ENCODE results near the gene CPS1.

Gene CPS1

GRCh38 chr2:210592726-210593125 lies 36.3 kb downstream of the CPS1 start:
- TF ChIP-seq POLR2AphosphoS5 (IDR thresholded peaks at IDR 0.05; ENCODE audit: low read depth, low read length) (no peak), FOXP2 (optimal IDR thresholded peaks at IDR 0.05; ENCODE audit: borderline replicate concordance, extremely low read depth, extremely low read length, insufficient read depth) (no peak), REST (IDR thresholded peaks at IDR 0.05; ENCODE audit: insufficient read depth in 1 of 2, low read depth in 2 of 2, low read length in 2 of 2) (no peak), TAF1 (IDR thresholded peaks at IDR 0.05; ENCODE audit: borderline replicate concordance, insufficient read depth, low read length) (no peak)

- TF ChIP-seq SIN3A (IDR thresholded peaks at IDR 0.05; ENCODE audit: borderline replicate concordance, insufficient read depth, low read length) (no peak), FOXP2 (optimal IDR thresholded peaks at IDR 0.05; ENCODE audit: borderline replicate concordance, extremely low read depth, extremely low read length, insufficient read depth) (no peak), TAF1 (IDR thresholded peaks at IDR 0.05; ENCODE audit: borderline replicate concordance, insufficient read depth, low read length) (no peak), POLR2AphosphoS5 (IDR thresholded peaks at IDR 0.05; ENCODE audit: low read depth, low read length) (no peak), REST (IDR thresholded peaks at IDR 0.05; ENCODE audit: insufficient read depth in 1 of 2, low read depth in 2 of 2, low read length in 2 of 2) (no peak)
Measured at GRCh38 chr2:210593166-210593565, 36.8 kb downstream of the CPS1 start.

- no peak for TF ChIP-seq REST (IDR thresholded peaks at IDR 0.05; ENCODE audit: insufficient read depth in 1 of 2, low read depth in 2 of 2, low read length in 2 of 2)
- TF ChIP-seq SIN3A (IDR thresholded peaks at IDR 0.05; ENCODE audit: borderline replicate concordance, insufficient read depth, low read length): no peak
- no peak for TF ChIP-seq POLR2AphosphoS5 (IDR thresholded peaks at IDR 0.05; ENCODE audit: low read depth, low read length)
- no peak for TF ChIP-seq TAF1 (IDR thresholded peaks at IDR 0.05; ENCODE audit: borderline replicate concordance, insufficient read depth, low read length)
- TF ChIP-seq FOXP2 (optimal IDR thresholded peaks at IDR 0.05; ENCODE audit: borderline replicate concordance, extremely low read depth, extremely low read length, insufficient read depth): no peak
Measured at GRCh38 chr2:210598219-210598618, 41.8 kb downstream of the CPS1 start.

- TF ChIP-seq SIN3A (IDR thresholded peaks at IDR 0.05; ENCODE audit: borderline replicate concordance, insufficient read depth, low read length) (no peak), POLR2AphosphoS5 (IDR thresholded peaks at IDR 0.05; ENCODE audit: low read depth, low read length) (no peak), FOXP2 (optimal IDR thresholded peaks at IDR 0.05; ENCODE audit: borderline replicate concordance, extremely low read depth, extremely low read length, insufficient read depth) (no peak), REST (IDR thresholded peaks at IDR 0.05; ENCODE audit: insufficient read depth in 1 of 2, low read depth in 2 of 2, low read length in 2 of 2) (no peak), TAF1 (IDR thresholded peaks at IDR 0.05; ENCODE audit: borderline replicate concordance, insufficient read depth, low read length) (no peak)
Measured at GRCh38 chr2:210599476-210599875, 43.1 kb downstream of the CPS1 start.

GRCh38 chr2:210604666-210605065 lies 48.3 kb downstream of the CPS1 start:
- no peak for TF ChIP-seq SIN3A (IDR thresholded peaks at IDR 0.05; ENCODE audit: borderline replicate concordance, insufficient read depth, low read length)
- no peak for TF ChIP-seq POLR2AphosphoS5 (IDR thresholded peaks at IDR 0.05; ENCODE audit: low read depth, low read length)
- no peak for TF ChIP-seq REST (IDR thresholded peaks at IDR 0.05; ENCODE audit: insufficient read depth in 1 of 2, low read depth in 2 of 2, low read length in 2 of 2)
- no peak for TF ChIP-seq FOXP2 (optimal IDR thresholded peaks at IDR 0.05; ENCODE audit: borderline replicate concordance, extremely low read depth, extremely low read length, insufficient read depth)
- TF ChIP-seq TAF1 (IDR thresholded peaks at IDR 0.05; ENCODE audit: borderline replicate concordance, insufficient read depth, low read length): no peak

Data from PFSK-1 (cell line).